HG03175 (cell line): ENCODE measurements around the gene TTLL1.
"Not testable (repeated sequence)": the region's sequence is repeated elsewhere in the genome, so short reads cannot be mapped to it uniquely, and the experiment has no call there.

Experiments used
- ATAC-seq: cut with Tn5 transposase; IDR thresholded peaks from one replicate; pipeline ENCODE4 v1.9.1; 2021; ENCODE audit warnings: mild to moderate bottlenecking, moderate library complexity; ENCODE audit not compliant: unreplicated experiment

TTLL1 gene

GRCh38 chr22:43078522-43078921 is 10.7 kb downstream of the TTLL1 start:
- no peak for ATAC-seq

GRCh38 chr22:43077121-43077877 is 11.9 kb downstream of the TTLL1 start:
- no peak for ATAC-seq

- ATAC-seq, result no peak
Observed at GRCh38 chr22:43066844-43067385, 22.3 kb downstream of the TTLL1 start.

- ATAC-seq, result no peak
Observed at GRCh38 chr22:43066134-43066533, 23.1 kb downstream of the TTLL1 start.

- no peak for ATAC-seq
Observed at GRCh38 chr22:43060183-43060582, 29.0 kb downstream of the TTLL1 start.

GRCh38 chr22:43057641-43058040 is 31.6 kb downstream of the TTLL1 start:
- ATAC-seq, result no peak

- ATAC-seq, result no peak
Observed at GRCh38 chr22:43053176-43053575, 36.0 kb downstream of the TTLL1 start.

GRCh38 chr22:43050995-43051394 is 38.2 kb downstream of the TTLL1 start:
- no peak for ATAC-seq

GRCh38 chr22:43047605-43048004 is 41.6 kb downstream of the TTLL1 start:
- no peak for ATAC-seq

- ATAC-seq, result no peak
Observed at GRCh38 chr22:43044290-43044712, 44.9 kb downstream of the TTLL1 start.

GRCh38 chr22:43042101-43042780 is 47.0 kb downstream of the TTLL1 start:
- ATAC-seq, result no peak

- ATAC-seq, result no peak
Observed at GRCh38 chr22:43039800-43040199, 49.4 kb downstream of the TTLL1 start.

GRCh38 chr22:43038325-43038724 is 50.9 kb downstream of the TTLL1 start:
- ATAC-seq, result no peak

GRCh38 chr22:43036282-43036829 is 52.8 kb downstream of the TTLL1 start:
- ATAC-seq, result no peak

GRCh38 chr22:43035250-43035649 is 53.9 kb downstream of the TTLL1 start:
- ATAC-seq, result no peak

GRCh38 chr22:43031617-43032016 is 57.6 kb downstream of the TTLL1 start:
- no peak for ATAC-seq

GRCh38 chr22:43018615-43019014 is 70.6 kb downstream of the TTLL1 start:
- ATAC-seq, result no peak

- ATAC-seq, result no peak
Observed at GRCh38 chr22:43017525-43018460, 71.4 kb downstream of the TTLL1 start.

GRCh38 chr22:43016150-43016549 is 73.0 kb downstream of the TTLL1 start:
- not testable (repeated sequence) for ATAC-seq

- no peak for ATAC-seq
Observed at GRCh38 chr22:43015677-43016042, 73.5 kb downstream of the TTLL1 start.
